Measurements from ENCODE around the gene SLC6A16. TPM values are rescaled to one million over a fixed set of nuclear protein-coding genes. Genes with fewer than 3 reads are reported as not detected.

Gene SLC6A16
- total RNA-seq, 1 experiment from 2014 or later, result 3.2 TPM

GRCh38 chr19:49244256-49244655 lies 80.7 kb downstream of the SLC6A16 start:
- H3K9me3 ChIP-seq (ENCODE audit: control insufficient read depth, low read depth, low read length), result no peaks in the 10 kb centered on the region
- no peak overlapping the region for H3K9ac ChIP-seq (ENCODE audit: extremely low read depth, insufficient read length, low read length)
- no peak for TF ChIP-seq CTCF (conservative IDR thresholded peaks at IDR 0.05)
- no peak overlapping the region for H2BK20ac ChIP-seq (ENCODE audit: low read depth, low read length, poor library complexity, severe bottlenecking)
- H3K4me2 ChIP-seq (ENCODE audit: insufficient read depth, insufficient read length, low read length), result no peak overlapping the region
- no peaks in the 10 kb centered on the region for H3K79me2 ChIP-seq (ENCODE audit: insufficient read depth, low read length)
- H3K27me3 ChIP-seq (ENCODE audit: insufficient read depth, low read length), result no peaks in the 10 kb centered on the region; the same call in 1 of the 2 replicates
- H2AK5ac ChIP-seq (ENCODE audit: insufficient read length, low read length), result no peak overlapping the region
- H3K14ac ChIP-seq (ENCODE audit: insufficient read depth, low read length), result no peak overlapping the region
- no peak overlapping the region for H3K27ac ChIP-seq (ENCODE audit: insufficient read length, low read depth, low read length)
- no peak overlapping the region for H3T11ph ChIP-seq (ENCODE audit: low read length)
- H2BK5ac ChIP-seq (ENCODE audit: insufficient read length, low read length), result no peak overlapping the region
- no peak overlapping the region for H2AFZ ChIP-seq (ENCODE audit: low read length)
- no peak overlapping the region for H3K56ac ChIP-seq (ENCODE audit: insufficient read length, low read depth, low read length)
- H3K23me2 ChIP-seq (ENCODE audit: insufficient read length, low read depth, low read length, poor library complexity, severe bottlenecking), result no peaks in the 10 kb centered on the region
- peaks cover 0 to 12% of the 10 kb centered on the region in 2 experiments; a peak in 2 of 4 replicates for H3K4me1 Mint-ChIP-seq
- no peak overlapping the region for H2BK15ac ChIP-seq (ENCODE audit: low read depth, low read length)
- no peaks in the 10 kb centered on the region for H3K79me1 ChIP-seq (ENCODE audit: insufficient read depth, low read depth, low read length, poor library complexity, severe bottlenecking)
- no peaks in the 10 kb centered on the region for H4K20me1 ChIP-seq (ENCODE audit: control insufficient read depth, insufficient read depth, insufficient read length)
- DNase-seq, result no peak
- no peak overlapping the region for H4K5ac ChIP-seq (ENCODE audit: insufficient read length, low read depth, low read length)
- H3K27me3 Mint-ChIP-seq (ENCODE audit: low read depth), result peaks cover 9% of the 10 kb centered on the region; the same call in 1 of the 2 replicates
- H3K23ac ChIP-seq (ENCODE audit: insufficient read length, low read depth, low read length), result no peak overlapping the region
- no peaks in the 10 kb centered on the region for H3K4me1 ChIP-seq (ENCODE audit: insufficient read depth, low read length)
- no peak overlapping the region for H3K18ac ChIP-seq (ENCODE audit: insufficient read length, low read depth, low read length)
- no peak overlapping the region; a peak in 1 of 5 replicates for H3K4me3 Mint-ChIP-seq
- H3K27ac Mint-ChIP-seq, result peak overlapping the region in 1 of 3 experiments; percentile 40; a peak in 1 of 7 replicates
- no CpG with 5 or more reads among the region's 9 CpGs for WGBS (ENCODE audit: extremely low coverage, insufficient read length, low lambda C conversion rate)
- H3K36me3 Mint-ChIP-seq (ENCODE audit: insufficient read depth in 1 of 3, low read depth in 3 of 3), result no peaks in the 10 kb centered on the region; a peak in 1 of 7 replicates
- no peak overlapping the region for H2BK120ac ChIP-seq (ENCODE audit: low read depth, low read length, poor library complexity, severe bottlenecking)
- no peak overlapping the region for H2BK12ac ChIP-seq (ENCODE audit: insufficient read length, low read depth, low read length)
- H3K9me3 Mint-ChIP-seq, result no peaks in the 10 kb centered on the region
- no peak overlapping the region for H3K4ac ChIP-seq (ENCODE audit: low read depth, low read length)
- no peak overlapping the region for H4K91ac ChIP-seq (ENCODE audit: insufficient read length, low read depth, low read length)
- no peak overlapping the region for H4K8ac ChIP-seq (replicated peaks; ENCODE audit: insufficient read length, low read depth, low read length)
